Common myeloid progenitor, CD34-positive (primary cell): ENCODE data around the gene MORC3.

Source experiments
- CTCF ChIA-PET: fragments of 350-600 bp; sonication (Branson Sonifier 250); formaldehyde crosslinking; loops from one replicate; lab custom pipeline; 2021; ENCODE audit warnings: antibody characterized with exemption; lab: Charles Lee
- POLR2A ChIA-PET: fragments of 350-600 bp; sonication (Branson Sonifier 250); formaldehyde crosslinking; loops from one replicate; lab custom pipeline; 2021; ENCODE audit warnings: antibody characterized with exemption; lab: Charles Lee
- DNase-seq, 3 donors: peaks; one replicate each; pipeline versions ENCODE4 v3.0.0 to v3.0.0-alpha.2; 2013
- H3K27ac ChIP-seq, 2 experiments: 1 replicate in 1 of 2; 2 replicates in 1 of 2; pipeline ENCODE4 v1.7.0; 2013; ENCODE audit warnings: inconsistent platforms in 2 of 2, low read length in 2 of 2, mild to moderate bottlenecking in 2 of 2, low read depth in 1 of 2, moderate library complexity in 1 of 2; ENCODE audit not compliant: severe bottlenecking in 2 of 2, insufficient read depth in 1 of 2, poor library complexity in 1 of 2
- H3K27me3 ChIP-seq, 5 experiments: replicated peaks in 2 of 5; 1 replicate in 3 of 5; 2 replicates in 2 of 5; pipeline versions ENCODE4 v1.6.1 to v1.7.0; 2013; ENCODE audit warnings: low read length in 4 of 5, mild to moderate bottlenecking in 2 of 5, moderate library complexity in 2 of 5, inconsistent platforms in 1 of 5; ENCODE audit not compliant: insufficient read depth in 5 of 5, control insufficient read depth in 4 of 5
- H3K36me3 ChIP-seq, 4 experiments: 1 replicate in 2 of 4; 2 replicates in 2 of 4; pipeline versions ENCODE4 v1.6.1 to v1.7.0; 2013; ENCODE audit warnings: low read length in 3 of 4, control low read depth in 1 of 4, mild to moderate bottlenecking in 1 of 4; ENCODE audit not compliant: control insufficient read depth in 4 of 4, insufficient read depth in 4 of 4
- H3K4me1 ChIP-seq, 4 experiments: 1 replicate in 3 of 4; 2 replicates in 1 of 4; pipeline versions ENCODE4 v1.6.1 to v1.7.1; 2013; ENCODE audit warnings: low read length in 3 of 4, mild to moderate bottlenecking in 3 of 4, control low read depth in 1 of 4, inconsistent platforms in 1 of 4, moderate library complexity in 1 of 4; ENCODE audit not compliant: control insufficient read depth in 4 of 4, insufficient read depth in 4 of 4; ENCODE audit errors: control extremely low read depth in 1 of 4
- H3K4me3 ChIP-seq, 7 experiments: 1 replicate in 4 of 7; 2 replicates in 3 of 7; pipeline versions ENCODE4 v1.5.1 to v1.7.0; 2013; ENCODE audit warnings: mild to moderate bottlenecking in 7 of 7, low read length in 6 of 7, moderate library complexity in 6 of 7, inconsistent platforms in 2 of 7, low read depth in 2 of 7, control low read depth in 1 of 7; ENCODE audit not compliant: insufficient read depth in 4 of 7, control insufficient read depth in 1 of 7; ENCODE audit errors: extremely low read depth in 1 of 7
- H3K9me3 ChIP-seq, 5 experiments: 1 replicate in 4 of 5; 2 replicates in 1 of 5; pipeline versions ENCODE4 v1.6.1 to v1.7.1; 2013; ENCODE audit warnings: low read length in 4 of 5, mild to moderate bottlenecking in 2 of 5, inconsistent platforms in 1 of 5, low read depth in 1 of 5, moderate library complexity in 1 of 5; ENCODE audit not compliant: control insufficient read depth in 4 of 5, insufficient read depth in 2 of 5; ENCODE audit errors: control extremely low read depth in 1 of 5
- WGBS: methylation state at CpG from one replicate; pipeline ENCODE4 v1.1.5; 2013; ENCODE audit not compliant: insufficient coverage; 5-methylcytosine and 5-hydroxymethylcytosine counted together

The MORC3 gene

DNA sequence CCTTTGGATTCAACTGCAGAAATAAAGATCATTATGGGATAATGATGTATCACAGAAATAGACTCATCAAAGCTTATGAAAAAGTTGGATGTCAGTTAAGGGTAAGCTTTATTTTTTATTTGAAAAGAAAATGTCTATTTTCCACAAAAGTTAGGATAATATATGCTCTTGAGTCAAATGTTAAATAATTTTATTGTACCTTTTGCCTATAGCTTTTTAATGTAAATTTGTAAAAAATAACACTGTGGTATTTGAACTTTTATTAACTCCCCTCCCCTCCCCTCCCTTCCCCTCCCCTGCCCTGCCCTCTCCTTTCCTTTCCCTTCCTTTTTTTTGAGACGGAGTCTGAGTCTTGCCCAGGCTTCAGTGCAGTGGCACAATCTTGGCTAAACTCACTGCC, 24.9 kb downstream of the MORC3 start:
- Histone ChIP-seq H3K27me3 (no peaks in the 10 kb centered on the region), H3K27ac (no peak overlapping the region), H3K9me3 (no peaks in the 10 kb centered on the region), H3K4me1 (no peaks in the 10 kb centered on the region), H3K36me3 (peaks cover 20 to 88% (median 59%) of the 10 kb centered on the region in 4 experiments), H3K4me3 (no peak overlapping the region)
- ChIA-PET POLR2A (interaction anchor here (0.6 to 1.1 kb wide), 3 partner anchors 8 to 108 kb away, joined by 3 to 4 read pairs (median 3); no protein-coding TSS in a partner anchor), CTCF (interaction anchor here (1.0 kb wide), 1 partner anchor 17 kb away, joined by 3 read pairs; no protein-coding TSS in a partner anchor)
- no peak for DNase-seq
- no CpG with 5 or more reads among the region's 1 CpG for WGBS

DNA sequence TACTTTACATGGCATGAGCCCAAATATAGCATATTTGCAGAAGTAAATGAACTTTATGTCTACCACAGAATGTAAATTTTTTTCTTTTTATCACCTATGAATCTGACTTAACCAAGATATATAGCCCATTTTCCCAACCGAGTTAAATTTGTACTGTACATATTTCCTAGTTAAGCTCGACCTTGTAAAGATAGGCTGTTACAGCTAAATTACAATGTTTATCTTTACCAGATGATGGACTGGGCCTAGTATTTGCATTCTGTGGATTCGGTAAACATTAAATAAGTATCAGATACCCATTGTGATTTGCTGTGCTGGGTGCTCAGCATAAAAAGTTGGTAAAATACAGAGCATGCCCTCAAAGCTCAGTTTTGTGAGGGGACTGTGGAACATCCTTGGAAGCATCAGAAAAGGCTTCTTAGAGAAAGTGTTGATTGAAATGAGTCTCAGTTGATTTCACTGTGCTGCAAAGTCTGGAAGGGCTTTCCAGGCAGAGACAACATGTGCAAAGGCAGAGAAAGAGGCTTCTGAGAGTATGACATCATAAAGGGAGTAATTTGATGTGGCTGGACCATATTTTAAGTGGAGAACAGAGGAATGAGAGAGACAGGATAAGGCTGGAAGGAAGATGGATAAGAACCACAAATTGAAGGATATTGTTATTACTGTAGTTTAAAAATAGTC, 27.4 kb downstream of the MORC3 start:
- WGBS = 92% methylated on average over 2 of the region's 3 CpGs
- H3K36me3 ChIP-seq = peaks cover 20 to 91% (median 48%) of the 10 kb centered on the region in 4 experiments
- H3K4me3 ChIP-seq = no peak overlapping the region
- ChIA-PET POLR2A (no interaction called here), CTCF (interaction anchor here (0.6 to 1.5 kb wide), 4 partner anchors 10 to 206 kb away, joined by 3 to 6 read pairs (median 3); no protein-coding TSS in a partner anchor)
- H3K27ac ChIP-seq = no peak overlapping the region
- H3K9me3 ChIP-seq = no peaks in the 10 kb centered on the region
- DNase-seq = no peak
- no peaks in the 10 kb centered on the region for H3K27me3 ChIP-seq
- H3K4me1 ChIP-seq = no peaks in the 10 kb centered on the region

- H3K27me3 ChIP-seq = no peaks in the 10 kb centered on the region
- H3K4me3 ChIP-seq = no peak overlapping the region
- no peak for DNase-seq
- CTCF ChIA-PET = interaction anchor here (0.6 to 1.5 kb wide), 2 partner anchors 10 to 35 kb away, joined by 3 to 6 read pairs; no protein-coding TSS in a partner anchor
- H3K9me3 ChIP-seq = no peaks in the 10 kb centered on the region
- WGBS = 100% methylated on average over 1 of the region's 2 CpGs
- peaks cover 20 to 91% (median 50%) of the 10 kb centered on the region in 4 experiments for H3K36me3 ChIP-seq
- no peak overlapping the region for H3K27ac ChIP-seq
- no peaks in the 10 kb centered on the region for H3K4me1 ChIP-seq
- POLR2A ChIA-PET = no interaction called here
Observed at GRCh38 chr21:36347962-36348328, 27.9 kb downstream of the MORC3 start.

DNA sequence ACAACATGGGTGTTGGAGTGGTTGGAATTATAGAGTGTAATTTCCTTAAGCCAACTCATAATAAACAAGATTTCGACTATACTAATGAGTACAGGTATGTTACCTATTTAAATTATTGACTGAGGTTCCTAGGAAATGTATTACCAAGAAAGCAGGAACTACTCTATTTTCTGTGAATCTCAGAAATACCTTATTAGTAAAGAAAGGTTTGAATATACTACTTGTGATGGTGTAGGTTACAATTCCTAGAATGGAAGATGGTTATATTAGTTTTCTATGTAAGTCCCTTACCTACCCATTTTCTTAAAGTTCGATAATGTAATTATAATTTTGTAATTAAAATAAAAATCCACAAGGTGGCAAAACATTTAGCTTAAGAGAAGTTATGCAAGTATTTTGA, 29.3 kb downstream of the MORC3 start:
- no peaks in the 10 kb centered on the region for H3K27me3 ChIP-seq
- H3K4me3 ChIP-seq = no peak overlapping the region
- peaks cover 20 to 85% (median 45%) of the 10 kb centered on the region in 4 experiments for H3K36me3 ChIP-seq
- H3K27ac ChIP-seq = no peak overlapping the region
- H3K9me3 ChIP-seq = no peaks in the 10 kb centered on the region
- ChIA-PET POLR2A (no interaction called here), CTCF (no interaction called here)
- no peaks in the 10 kb centered on the region for H3K4me1 ChIP-seq
- DNase-seq = no peak
- WGBS = no CpG with 5 or more reads among the region's 2 CpGs

DNA sequence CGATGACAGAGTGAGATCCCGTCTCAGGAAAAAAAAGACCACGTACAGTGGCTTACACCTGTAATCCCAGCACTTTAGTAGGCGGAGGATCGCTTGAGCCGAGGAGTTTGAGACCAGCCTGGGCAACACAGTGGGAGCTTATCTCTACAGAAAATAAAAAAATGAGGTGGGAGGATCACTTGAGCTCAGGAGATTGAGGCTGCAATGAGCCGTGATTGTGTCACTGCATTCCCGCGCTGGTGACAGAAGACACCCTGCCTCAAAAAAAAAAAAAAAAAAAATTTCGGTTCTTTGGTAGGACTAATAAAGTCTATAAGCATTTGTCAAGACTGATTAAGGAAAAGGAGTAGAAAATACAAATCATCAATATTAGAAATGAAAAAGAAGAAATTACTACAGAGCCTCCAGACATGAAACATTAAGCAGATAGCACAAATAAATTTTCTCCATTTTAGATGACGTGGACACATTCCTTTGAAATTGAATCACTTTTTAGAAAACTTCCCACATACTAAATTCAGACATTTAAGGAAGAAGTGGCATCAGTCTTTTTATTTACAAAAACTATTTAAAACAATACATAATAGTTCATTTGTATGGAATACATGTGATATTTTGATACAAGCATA, 30.4 kb downstream of the MORC3 start:
- POLR2A ChIA-PET = no interaction called here
- no peaks in the 10 kb centered on the region for H3K9me3 ChIP-seq
- CTCF ChIA-PET = no interaction called here
- no peak overlapping the region for H3K4me3 ChIP-seq
- 97% methylated on average over 6 of the region's 11 CpGs for WGBS
- no peaks in the 10 kb centered on the region for H3K4me1 ChIP-seq
- no peak overlapping the region for H3K27ac ChIP-seq
- H3K36me3 ChIP-seq = peaks cover 24 to 85% (median 53%) of the 10 kb centered on the region in 4 experiments
- no peak for DNase-seq
- H3K27me3 ChIP-seq = no peaks in the 10 kb centered on the region

DNA sequence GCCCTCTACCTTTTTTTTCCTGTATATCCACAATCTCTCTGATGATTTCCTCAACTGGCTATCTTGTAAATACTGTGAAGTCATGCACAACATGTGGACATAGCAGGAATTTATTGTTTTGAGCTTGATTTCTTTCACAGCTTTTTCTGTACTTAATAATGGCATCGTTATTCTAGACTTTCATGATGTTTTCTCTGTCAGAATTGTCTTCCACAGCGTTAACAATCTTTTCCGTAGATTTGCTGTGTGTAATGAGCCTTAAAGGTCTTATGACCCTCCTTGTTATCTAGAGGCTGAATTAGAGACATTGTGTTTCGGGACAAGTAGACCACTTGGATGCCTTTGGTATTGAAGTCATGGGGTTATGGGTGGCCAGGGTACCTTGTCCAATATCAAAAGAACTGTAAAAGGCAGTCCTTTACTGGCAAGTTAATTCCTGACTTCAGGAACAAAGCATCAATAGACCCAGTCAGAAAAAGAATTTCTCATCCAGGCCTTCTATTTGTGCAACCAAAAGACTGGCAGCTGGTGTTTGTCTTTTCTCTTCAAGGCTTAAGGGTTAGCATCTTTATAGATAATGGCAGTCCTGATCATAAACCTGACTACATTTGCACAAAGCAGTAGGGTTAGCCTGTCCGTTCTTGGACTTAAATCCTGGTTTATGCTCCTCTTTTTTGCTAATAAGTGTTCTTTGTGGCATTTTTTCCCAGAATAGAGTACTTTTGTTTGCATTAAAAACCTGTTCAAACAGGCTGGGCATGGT, 35.1 kb downstream of the MORC3 start:
- ChIA-PET POLR2A (no interaction called here), CTCF (no interaction called here)
- H3K36me3 ChIP-seq = peaks cover 16 to 69% (median 39%) of the 10 kb centered on the region in 4 experiments
- no peaks in the 10 kb centered on the region for H3K27me3 ChIP-seq
- no peaks in the 10 kb centered on the region for H3K9me3 ChIP-seq
- no peak overlapping the region for H3K27ac ChIP-seq
- H3K4me1 ChIP-seq = no peaks in the 10 kb centered on the region
- no peak for DNase-seq
- H3K4me3 ChIP-seq = no peak overlapping the region
- 100% methylated on average over 5 of the region's 5 CpGs for WGBS
